NCI-H1694 treated with DMSO at 0.1 percent for 48 hours (cell line): ENCODE measurements around the gene LRP1B.

Experiments
- DNase-seq: peaks from one replicate; lab custom pipeline; 2025; lab: John Stamatoyannopoulos, UW

The LRP1B gene

DNA sequence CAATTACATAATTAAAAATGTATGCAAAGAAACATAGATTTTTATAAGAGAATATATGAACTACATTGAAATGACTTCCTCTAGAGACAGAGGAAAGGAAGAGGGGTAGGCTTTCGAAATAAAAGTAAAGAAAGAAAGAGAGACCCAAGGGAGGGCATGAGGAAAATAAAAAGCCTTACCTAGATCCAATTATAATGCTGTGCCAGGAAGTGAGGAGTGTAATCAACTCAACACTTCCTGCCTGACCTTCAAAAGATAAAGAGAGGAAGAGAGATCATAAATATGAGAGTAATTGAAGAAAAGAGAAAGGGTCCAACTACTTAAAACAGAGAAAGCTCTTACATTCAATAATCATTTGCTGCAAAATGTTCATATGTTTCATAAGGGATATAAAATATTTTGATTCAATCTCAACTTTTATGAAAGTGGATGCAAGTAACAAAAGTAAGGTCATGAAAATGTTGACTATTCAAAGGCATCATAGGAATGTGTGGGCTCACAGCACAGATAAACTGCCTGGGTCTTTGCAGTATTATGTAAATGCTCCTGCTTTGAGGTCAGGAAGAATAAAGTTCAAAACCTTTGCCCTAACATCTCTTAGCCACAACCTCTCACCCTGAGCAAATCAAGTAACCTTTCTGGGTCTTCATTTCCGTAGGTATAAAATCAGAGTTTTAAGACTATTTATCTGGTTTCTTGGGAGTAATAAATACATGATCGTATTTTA, 1237.7 kb downstream of the LRP1B start:
- DNase-seq, result no peak

DNA sequence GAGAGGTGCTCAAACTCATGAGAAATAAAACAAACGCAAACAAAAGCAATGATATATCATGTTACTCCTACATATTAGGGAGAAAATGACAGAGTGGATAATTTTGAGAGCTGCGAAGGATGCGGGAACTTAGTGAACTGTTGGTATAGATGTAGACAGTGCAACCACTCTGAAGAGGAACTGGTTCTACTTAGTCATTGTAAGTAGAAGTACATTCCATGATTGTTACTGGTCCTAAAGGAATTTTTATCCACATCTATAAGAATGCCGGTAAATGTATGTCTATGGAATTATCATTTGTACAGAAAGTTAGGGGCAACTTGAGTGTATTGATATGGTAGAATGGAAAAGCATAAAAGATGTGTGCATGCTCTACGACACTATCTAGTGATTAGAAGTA, 1238.4 kb downstream of the LRP1B start:
- no peak for DNase-seq

DNA sequence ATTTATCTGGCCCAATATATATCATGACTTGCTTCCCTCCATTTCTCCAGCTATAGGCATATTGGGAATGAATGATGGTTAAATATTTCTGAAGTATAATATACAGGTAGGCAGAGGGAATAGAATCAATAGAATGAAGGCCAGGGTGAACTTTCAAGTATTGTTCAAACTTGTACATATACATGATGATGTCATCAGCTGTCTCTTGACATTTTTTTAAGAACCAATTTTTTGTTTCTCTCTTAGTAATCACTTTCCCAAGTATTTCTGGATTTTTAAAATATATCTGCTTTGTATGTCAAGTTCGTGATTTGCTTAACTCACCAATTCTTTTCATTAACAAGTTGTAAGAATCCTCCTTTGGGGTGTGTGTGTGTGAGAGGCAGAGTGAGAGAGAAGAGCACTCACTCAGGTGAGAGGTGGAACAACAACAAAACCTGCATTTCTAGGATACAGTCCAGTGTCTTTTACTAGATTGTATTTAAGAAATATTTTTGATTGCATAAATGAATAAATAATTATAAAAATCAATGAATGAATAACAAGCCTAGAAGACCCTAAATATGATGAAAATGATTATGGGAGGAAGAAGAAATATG, 1239.1 kb downstream of the LRP1B start:
- no peak for DNase-seq

DNA sequence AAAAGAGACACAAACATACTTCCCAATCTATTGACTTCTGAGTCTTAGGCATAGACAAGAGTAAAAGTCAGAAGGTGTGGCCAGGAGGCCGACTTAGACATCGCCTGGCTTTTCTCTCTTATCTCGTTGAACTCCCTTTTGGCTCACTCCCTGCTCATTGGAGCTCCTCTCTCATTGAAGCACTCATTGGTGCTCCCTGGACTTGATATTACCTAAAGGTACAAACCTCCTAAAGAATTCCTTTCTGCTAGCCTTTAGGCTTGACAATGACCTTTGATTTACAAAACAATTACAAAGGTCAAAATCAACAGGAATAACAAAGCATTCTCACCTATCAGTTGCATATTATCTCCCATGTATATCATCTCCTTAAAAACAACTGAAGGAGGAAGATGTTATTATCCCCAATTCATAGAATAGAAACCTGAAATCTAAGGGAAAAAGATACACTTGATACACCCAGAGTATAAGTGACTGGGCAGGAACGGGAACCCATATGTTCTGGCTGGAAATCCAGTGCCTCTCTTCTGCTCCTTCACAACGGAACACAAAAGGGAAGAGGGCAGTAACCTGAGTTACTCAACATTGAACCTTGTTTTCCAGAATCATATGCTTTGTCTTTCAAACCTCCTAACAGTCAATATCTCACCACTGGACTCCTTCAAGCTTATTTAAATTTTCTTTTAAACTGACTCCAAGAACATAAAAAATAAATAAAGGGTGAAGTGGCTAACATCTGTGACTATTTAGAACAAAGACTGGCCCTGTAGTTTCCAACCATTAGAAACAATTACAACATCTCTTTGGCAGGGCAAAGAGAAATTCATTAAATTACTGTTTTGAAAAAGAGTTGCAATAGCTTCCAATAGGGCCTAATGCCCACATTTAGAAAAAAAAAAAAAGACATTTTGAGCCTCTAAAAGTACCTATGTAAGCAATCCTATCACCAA, 1247.9 kb downstream of the LRP1B start:
- no peak for DNase-seq

DNA sequence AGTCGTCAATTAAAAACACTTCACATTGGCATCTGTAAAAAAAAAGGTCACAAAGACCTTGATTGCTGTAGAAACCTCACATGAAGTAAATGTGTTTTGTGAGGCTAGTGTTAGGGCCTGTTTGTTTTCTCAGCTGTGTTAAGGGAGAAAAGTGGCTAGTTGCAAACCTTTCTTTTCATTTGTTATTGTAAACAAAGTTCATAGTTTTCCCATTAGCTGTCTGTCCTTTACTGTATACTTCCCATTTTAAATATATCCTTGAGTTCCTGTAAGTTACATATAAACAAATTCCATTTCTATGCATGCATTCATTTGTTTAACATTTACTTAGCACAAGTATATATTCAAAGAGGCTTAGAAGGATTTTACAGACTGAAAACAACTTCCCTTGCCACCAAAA, 1250.2 kb downstream of the LRP1B start:
- no peak for DNase-seq

DNA sequence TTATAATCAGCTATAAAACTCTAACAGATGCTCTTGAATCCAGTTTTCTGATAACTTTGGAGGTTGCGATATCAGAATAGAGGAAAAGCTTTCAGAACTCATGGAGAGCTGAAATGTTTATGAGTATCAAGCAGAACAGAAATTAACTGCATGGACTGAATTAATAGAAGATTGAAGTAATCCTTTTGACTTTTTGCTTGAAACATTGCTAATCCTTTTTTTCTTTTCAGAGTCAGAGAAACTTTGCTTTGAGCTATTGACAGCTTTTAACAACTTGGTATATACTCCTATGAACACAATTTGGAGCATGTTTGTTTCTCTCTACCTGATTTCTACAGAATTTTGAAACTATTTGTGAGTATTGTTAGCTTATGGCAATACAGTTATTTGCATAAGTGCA, 1254.8 kb downstream of the LRP1B start:
- no peak for DNase-seq

DNA sequence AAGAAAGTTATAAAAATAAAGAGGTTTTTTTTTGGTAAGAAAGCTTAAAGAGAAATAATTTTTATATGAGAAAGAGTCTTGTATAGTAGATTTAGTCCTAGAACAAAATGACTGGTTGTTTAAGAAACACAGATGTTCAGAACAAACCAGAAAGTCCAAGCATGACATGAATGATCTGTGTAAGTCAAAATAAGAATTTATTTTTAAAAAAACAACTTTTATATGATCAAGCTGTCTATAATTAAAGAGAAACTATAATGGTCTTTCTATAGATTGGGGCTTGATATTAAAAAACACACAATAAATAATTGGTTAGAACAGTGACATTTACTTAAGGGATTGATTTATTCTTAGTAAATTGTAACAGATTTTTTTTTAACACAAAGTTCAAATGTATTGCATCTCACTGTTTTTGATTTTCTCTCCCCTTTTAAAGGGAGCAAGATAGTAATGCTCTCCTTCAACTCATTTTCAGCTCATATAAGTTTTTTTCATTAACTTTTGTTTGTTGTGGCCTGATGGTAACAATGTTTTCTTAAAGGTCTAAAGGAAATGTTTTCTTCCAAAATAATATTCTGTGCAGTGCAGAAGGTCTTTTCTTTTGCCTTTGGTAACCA, 1256.8 kb downstream of the LRP1B start:
- DNase-seq, result no peak

DNA sequence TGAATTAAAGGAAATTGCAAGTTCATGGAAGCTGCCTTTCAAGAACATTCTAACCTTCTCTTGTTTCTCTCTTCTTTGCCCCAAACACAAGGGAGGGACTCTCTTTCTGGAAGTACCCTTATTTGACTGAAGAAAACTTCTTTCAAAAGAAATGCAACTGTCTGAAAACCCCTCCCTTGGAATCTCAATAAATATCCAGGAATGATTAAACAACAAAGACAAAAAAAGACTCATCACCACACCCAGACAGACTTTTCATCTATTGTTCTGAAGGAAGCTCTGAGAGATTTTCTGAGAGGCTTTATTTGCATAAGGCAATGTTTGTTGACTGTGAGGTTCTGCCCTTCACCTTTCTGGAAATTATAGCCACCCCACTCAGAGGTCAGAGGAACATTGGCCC, 1260.9 kb downstream of the LRP1B start:
- DNase-seq, result no peak

DNA sequence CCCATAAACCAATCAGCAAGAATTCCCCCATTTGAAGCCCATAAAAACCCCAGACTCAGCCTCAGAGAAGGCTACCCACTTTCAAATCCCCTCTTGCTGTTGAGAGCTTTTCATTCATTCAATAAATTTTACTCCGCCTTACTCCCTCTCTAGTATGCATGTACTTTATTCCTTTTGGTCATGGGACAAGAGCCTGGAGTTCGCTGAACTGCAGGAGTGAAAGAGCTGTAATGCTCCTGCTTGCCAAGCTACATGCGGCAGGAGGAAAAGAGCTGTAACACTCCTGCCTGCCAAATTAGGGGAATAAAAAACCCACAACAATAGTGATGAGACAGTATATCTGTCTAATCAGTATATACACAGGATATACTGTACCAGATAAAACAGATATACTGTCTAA, 1261.7 kb downstream of the LRP1B start:
- DNase-seq, result no peak

DNA sequence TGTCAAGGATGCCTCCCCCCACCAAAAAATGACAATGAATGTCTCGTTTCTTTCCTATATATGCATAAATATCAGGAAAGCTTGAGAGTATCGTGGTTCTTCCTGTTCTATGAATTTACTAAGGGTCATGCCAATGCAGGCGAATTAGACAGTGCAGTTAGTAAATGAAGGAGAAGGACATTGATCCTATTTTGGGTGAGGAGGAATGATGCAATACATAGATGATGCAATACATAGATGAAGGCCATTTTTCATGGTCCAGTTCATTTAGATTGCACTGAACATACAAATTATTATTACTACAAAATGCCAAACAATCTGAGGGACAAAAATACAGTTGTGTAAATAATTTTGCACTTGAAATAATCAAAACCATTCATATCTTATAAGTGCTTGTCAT, 1265.0 kb downstream of the LRP1B start:
- no peak for DNase-seq

DNA sequence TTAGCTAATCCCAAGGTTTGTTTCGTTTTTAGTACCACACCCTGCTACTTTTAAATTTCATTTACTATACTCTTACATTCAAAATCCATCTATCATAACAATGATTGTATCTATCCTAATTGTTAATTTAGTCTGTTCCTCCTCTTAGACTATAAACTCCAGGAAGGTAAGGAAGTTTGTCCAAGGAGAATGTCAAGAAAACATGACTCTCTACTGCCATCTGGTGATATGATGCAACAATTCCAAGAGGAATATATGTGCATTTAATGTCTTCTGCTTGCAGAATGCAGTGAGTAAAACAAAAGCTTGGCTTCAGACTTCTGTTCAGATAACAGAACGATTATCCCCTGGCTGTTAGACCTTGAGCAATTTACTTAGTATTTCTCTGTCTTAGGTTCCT, 1267.1 kb downstream of the LRP1B start:
- DNase-seq, result peak; percentile 71

DNA sequence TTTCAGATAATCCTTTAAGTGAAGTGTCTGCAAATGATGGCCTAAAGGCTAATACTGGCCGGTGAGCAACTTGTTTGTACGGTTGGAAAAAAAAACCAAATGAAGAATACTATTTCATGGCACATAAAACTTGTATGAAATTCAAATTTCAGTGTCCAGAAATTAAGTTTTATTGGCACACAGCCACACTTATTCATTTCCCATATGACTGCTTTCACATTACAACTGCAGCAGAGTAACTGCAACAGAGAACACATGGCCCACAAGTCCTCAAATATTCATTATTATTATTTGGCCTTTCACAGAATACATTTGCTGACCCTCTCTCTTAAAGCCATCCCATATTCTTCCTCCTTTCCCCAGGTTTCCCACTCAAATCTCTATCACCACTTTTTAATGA, 1268.6 kb downstream of the LRP1B start:
- DNase-seq, result no peak

DNA sequence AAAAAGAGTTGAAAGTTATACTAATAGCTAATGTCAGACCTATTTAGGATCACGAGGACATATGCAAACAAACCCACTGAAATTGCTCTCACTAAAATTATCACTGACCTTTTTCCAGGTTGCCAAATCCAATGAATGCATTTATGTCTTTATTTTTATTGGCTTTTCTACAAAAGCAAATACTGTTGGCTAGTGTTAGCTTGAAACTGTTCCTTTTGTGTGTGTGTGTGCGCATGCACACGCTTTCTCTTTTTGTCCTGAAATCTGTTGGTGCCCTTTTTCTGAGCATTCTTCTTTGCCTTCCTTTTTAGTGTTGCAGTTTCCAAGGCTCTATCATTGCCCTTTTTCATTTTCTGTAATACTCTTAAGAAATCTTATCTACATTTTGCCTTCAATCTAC, 1269.2 kb downstream of the LRP1B start:
- DNase-seq, result no peak

DNA sequence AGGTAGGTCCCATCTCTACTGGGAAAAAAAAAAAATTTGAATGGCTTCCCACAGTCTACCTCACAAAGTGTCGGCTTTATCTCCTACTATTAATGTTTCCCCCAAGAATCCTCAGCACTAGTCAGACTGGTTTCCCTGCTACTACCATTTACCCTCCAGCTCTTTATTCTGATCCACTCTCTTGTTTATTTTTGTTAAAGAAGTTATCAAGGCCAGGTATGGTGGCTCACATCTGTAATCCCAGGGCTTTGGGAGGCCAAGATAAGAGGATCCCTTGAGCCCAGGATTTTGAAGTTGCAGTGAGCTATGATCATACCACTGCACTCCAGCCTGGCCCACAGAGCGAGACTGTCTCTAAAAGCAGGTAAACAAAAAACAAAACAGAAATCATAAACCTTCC, 1275.3 kb downstream of the LRP1B start:
- no peak for DNase-seq

DNA sequence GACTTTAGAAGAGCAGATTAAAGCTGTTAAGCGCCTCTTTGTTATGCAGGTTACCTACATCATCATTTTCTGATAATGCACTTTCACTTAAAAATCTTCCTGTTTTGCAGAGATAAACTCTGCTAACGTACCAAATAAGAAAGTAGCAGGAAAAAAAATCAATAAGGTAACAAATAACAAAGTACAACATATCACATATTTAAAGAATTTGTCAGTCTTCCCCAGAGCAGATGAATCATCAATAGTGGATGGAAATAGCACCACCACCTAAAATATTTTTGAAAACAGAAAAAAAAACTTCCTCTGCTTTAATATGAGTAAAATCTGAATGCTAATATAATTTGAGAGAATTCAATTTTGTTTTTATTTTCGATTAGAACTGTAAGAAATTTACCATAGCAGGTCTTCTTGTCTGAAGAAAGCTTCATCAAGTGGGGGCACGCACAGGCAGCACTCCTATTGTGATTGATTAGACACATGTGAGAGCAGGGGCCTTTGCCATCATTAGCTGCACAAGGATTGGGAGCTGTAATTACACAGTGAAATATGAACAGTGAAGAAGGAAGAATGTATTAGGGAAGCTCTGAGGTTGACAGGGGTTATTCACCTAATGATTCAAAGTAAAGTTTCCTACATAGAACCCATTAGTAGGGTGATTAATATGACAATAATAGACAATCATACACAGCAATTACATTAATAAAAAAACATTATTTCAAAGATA, 1279.4 kb downstream of the LRP1B start:
- DNase-seq, result no peak

DNA sequence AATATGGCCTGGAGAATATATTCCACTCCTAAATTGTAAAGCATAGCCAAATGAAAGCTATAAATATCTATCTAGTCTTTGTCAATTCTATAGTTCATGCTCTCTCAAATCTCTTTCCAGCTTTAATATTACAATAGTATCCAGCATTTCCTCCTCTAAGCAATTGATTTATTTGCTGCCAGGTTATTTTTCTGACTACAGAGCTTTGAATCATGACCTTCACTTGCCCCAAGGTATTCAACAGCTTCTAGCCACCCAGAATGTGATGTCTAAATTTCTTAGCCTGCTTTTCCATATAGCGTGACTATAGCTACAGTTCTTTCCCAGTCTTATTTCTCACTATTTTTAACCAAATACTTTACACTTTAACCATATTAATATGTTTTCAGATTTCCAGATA, 1287.6 kb downstream of the LRP1B start:
- no peak for DNase-seq

DNA sequence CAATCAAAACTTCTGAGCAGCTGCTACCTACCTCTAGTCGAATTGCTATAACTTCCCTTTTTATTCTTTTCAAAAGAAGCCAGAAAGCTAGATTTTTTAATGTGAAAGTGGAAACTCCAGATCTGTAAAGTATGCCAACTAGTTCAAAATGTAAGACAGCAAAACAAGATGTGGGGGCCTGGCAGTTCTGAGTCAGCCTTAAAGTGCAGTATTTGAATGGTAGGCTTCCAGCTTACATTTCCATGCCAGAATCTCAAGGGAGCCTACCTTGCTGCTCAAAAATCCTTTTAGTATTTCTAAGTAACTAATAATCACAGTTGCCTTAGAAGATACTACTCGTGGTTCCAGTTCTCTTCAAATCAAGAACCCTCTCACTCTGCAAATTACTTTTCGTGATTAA, 1288.7 kb downstream of the LRP1B start:
- no peak for DNase-seq

DNA sequence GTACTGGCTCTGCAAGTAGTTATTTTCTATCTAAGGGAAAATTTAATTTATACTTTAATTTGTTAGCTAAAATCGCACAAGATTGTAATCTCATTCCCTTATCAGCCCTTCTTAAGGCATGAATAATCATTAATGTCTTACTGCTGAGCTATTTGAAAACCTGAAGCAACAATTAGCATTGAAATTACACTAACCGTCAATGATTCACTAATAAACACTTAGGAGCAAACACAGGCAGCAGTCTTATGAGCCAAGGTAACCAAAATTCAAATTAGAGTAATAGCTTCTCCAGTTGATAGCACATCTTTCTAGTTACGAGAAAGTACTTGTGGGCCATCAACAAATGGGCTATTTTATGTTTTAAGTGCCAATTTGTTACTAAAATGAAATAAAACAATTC, 1289.7 kb downstream of the LRP1B start:
- no peak for DNase-seq

DNA sequence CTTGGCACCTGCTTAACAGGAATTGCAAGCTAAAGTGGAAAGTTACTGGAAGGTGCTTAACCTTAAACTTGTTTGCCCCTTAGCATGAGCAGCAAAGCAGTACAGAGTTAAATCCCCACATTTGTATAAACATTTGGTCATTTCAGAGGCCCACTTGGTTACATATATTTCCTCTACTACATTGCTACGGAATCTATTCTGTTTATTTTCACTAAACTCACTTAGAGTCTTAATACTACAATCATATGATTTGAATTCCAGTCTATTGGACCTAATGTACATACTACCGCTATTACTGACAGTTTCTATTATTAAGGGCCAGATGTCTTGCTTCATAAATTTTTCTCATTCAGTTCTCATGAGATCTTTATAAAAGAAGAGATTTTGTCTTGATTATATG, 1294.0 kb downstream of the LRP1B start:
- no peak for DNase-seq

DNA sequence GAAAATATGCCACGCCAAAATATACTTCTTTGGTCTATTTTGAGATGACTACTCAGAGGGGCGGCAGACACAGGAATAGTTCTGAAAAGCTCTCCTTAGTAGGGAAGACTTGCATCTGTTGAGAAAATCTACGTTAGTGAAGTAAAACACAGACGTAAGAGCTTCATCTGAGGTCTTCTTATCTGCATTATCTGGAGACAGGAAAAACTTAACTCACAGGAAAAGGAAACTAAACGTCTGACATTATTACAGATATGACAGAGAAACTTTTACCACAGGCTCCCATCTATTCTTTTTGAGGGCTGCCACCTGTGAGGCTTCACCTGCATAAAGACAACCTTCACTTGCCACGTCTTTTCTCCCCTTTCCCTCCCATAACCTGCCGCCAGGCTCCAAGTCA, 1295.7 kb downstream of the LRP1B start:
- no peak for DNase-seq

DNA sequence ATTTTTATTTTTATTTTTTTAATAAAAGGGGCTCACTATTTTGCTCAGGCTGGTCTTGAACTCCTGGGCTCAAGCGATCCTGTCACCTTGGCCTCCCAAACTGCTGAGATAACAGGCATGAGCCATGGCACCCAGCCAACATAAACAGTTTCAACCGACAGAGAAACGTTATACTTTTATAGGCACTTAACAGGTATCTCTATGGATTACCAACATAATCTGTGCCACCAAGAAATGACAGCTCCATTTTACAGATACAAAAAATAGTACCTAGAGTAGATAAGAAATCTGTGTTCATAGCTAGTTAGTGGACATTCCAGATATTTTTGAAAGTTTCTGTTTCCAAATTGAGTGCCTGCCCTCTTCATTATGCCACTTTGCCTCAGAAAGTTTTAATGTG, 1316.7 kb downstream of the LRP1B start:
- no peak for DNase-seq

DNA sequence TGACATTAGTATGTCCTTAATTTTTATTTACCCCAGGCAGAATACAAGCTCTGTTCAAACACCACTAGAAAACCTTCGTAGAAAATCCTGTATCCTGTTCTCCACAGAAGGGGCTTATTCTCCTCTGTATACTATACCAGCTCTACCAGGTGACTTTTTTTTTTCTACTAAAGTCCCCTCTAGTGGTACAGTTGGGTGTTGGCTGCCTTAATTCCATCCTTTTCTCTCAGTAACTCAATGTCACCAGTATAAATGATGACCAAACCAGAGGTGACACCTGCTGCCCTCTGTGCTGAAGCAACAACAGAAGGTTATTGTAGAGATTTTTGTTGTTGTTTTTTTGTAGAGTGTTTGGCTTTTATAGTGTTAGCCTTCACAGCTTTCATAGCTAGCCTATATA, 1322.0 kb downstream of the LRP1B start:
- peak; percentile 4 for DNase-seq
